Measurements from ENCODE around the gene TMEM151A.

GRCh38 chr11:66329165-66329673 is 37.5 kb downstream of the TMEM151A start:
- TF ChIP-seq CTCF (IDR thresholded peaks at IDR 0.05) (no peak), POLR2A (IDR thresholded peaks at IDR 0.05) (no peak)
